Occipital lobe (tissue), 2 donors: ENCODE measurements around the gene RELA. TPM values are rescaled to one million over a fixed set of nuclear protein-coding genes. Genes with fewer than 3 reads are reported as not detected.
"Not testable (repeated sequence)": the region's sequence is repeated elsewhere in the genome, so short reads cannot be mapped to it uniquely, and the experiment has no call there.

Experiments used
- DNase-seq: peaks from one replicate; lab custom pipeline; 2025; lab: John Stamatoyannopoulos, UW
- total RNA-seq: library from RNA; depleted of rRNA; stranded (reverse); fragments of >200 nt; gene quantifications from one replicate; pipeline ENCODE4 v1.2.3, GENCODE V29; 2014

RELA gene
- total RNA-seq, 1 donor from 2014 or later: 12.6 TPM

DNA sequence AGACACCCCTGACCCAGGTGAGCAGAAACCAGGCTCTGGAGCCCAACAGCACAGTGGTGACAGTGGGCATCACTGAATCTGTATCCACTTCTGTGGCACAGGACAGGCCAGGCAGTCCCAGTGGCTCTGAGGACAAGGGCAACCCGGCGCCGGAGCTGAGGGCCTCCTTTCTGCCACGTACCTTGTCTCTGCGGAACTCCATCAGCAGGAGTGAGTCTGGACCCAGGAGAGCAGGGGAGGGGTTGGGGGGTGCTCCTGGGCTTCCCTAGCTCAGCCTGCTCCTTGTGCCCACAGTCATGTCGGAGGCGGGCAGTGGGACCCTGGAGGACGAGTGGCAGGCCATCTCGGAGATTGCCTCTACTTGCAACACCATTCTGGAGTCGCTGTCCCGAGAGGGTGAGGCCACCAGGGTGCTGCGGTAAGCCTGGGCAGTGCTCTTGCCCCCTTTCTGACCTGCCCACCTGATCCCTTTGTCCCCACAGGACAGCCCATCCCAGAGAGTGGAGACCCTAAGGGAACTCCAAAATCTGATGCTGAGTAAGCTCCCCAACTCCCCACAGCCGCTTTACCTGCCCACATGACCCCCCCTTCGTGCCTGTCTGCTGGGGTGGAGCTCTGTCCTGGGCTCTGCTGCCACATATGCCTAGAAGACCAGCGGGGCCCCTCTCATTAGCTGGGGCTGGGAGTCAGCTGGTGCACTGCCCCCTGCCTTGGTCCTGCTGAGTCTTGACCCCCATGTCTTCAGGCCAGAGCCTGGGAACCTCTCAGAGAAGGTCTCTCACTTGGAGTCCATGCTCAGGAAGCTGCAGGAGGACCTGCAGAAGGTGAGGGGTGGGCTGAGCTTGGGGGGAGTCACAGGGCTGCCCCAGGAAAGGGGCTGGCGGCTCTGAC lies 12.8 kb downstream of the RELA start:
- DNase-seq: no peak

DNA sequence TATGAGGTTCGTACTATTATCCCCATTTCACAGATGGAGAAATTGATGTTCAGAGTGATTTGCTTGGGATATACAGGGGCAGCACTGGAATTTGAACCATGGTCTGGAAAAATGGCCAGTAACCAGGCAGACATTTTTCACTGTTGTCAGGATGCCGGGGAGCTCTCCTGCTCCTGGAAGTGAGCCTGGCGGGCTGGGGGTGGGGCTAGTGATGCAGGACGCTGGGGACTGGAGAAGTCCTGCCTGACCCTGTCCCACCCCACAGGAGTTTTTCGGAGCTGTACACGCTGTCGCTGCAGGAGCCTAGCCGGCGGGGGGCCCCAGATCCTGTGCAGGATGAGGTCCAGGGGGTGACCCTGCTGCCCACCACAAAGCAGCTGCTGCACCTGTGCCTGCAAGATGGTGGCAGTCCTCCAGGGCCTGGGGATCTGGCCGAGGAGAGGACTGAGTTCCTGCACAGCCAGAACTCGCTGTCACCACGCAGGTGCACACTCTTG lies 13.7 kb downstream of the RELA start:
- DNase-seq: no peak

DNA sequence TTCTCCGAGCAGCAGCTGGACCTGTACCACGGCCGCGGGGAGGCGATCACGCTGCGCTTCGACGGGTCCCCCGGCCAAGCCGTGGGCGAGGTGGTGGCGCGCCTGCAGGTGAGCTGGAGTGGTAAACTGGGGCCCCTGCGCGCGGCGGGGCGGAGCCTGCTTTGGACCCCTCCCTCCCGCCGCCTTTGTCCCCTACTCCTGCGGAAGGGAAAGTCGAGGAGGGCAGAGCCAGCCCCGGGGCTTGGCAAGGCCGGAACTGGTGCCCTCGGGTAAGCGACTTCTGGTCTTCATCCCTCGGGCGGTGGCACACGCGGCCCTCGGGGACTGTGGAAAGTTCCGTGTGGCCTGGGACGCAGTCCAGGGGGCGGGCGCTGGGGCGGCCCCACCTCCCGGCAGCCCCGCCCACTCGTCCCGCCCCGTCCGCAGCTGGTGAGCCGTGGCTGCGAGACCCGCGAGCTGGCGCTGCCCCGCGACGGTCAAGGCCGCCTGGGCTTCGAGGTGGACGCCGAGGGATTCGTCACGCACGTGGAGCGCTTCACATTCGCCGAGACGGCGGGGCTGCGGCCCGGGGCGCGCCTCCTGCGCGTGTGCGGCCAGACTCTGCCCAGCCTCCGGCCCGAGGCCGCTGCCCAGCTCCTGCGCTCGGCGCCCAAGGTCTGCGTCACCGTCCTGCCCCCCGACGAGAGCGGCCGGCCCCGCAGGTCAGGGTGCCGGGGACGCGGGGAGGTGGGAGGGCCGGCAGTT lies 15.6 kb downstream of the RELA start:
- DNase-seq: peak; percentile 13

DNA sequence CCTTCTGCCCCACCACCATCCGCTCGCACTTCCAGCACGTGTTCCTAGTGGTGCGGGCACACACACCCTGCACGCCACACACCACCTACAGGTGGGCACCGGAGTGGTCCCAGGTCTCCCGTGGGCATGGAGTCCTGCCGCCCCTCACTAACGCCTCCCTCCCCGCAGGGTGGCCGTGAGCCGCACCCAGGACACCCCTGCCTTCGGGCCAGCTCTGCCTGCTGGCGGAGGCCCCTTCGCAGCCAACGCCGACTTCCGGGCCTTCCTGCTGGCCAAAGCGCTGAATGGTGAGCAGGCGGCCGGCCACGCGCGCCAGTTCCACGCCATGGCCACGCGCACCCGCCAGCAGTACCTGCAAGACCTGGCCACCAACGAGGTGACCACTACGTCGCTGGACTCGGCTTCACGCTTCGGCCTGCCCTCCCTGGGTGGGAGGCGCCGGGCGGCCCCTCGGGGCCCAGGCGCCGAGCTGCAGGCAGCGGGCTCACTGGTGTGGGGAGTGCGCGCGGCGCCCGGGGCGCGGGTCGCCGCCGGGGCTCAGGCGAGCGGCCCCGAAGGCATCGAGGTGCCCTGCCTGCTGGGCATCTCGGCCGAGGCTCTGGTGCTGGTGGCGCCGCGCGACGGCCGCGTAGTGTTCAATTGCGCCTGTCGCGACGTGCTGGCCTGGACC lies 16.3 kb downstream of the RELA start:
- DNase-seq: no peak

DNA sequence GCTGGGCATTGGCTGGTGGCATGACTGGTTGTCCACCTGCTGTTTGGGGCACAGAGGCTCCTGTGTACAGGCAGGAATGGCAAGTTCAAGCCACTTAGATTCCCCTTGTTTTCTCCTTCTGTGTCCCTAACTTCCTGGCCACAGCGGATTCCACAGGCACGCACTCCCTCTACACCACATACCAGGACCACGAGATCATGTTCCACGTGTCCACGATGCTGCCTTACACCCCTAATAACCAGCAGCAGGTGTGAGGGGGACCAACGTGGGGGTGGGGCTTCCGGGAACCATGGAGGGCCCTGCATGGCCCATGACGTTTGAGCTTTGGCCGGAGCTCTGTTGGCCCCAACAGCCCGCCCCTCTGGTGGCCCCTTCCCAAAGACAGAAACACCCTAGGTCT lies 17.0 kb downstream of the RELA start:
- DNase-seq: no peak

DNA sequence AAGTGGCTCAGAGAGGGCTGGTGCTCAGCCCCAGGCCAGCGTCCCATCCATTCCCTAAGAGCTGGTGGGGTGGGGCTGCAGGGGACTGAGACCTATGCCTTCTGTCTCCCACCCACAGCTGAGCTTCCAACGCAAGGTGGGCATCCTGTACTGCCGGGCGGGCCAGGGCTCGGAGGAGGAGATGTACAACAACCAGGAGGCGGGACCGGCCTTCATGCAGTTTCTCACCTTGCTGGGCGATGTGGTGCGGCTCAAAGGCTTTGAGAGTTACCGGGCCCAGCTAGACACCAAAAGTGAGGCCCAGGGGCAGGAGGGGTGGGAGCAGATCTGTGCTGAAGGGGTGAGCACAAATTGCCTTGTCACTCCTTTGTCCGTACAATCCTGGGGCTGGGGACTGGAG lies 17.9 kb downstream of the RELA start:
- DNase-seq: no peak

DNA sequence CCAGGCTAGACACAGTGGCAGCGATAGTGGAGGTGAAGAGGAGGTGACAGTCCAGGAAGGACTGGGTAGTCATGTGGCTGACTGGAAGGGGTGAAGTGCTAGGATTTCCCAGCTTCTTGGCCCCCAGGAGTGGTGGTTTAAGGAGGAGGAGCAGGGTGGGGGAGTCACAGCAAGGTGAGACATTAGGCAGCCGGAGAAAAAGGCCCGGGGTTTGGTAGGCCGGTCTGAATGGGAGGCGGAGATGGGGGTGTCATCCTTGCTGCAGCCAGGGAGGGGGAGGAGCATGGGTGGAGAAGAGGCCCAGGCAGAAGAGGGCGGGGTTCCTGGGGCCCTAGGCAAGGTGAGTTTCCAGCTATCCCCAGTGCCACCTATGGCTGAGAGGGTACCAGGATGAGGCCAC lies 18.7 kb downstream of the RELA start:
- no peak for DNase-seq

DNA sequence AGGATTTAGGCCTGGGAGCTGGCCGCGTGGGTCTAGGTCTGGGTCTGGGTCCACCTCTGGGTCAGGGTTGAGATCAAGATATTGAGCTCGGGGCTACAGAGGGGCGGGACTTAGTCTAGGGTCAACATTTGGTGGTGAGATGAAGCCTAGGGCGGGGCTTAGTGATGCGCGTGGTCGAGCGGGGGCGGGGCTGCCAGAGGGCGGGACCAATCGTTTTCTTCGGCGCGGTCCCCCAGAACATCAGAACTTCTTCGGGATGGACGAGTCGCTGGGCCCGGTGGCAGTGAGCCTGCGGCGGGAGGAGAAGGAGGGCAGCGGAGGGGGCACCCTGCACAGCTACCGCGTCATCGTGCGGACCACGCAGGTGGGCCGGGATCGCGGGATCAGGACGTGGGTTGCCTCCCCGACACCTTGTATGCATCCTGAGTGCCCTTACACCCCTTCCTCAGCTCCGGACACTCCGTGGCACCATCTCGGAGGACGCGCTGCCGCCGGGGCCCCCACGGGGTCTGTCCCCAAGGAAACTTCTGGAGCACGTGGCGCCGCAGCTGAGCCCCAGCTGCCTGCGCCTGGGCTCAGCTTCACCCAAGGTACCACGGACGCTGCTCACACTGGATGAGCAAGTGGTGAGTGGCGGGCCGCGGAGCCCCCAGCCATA lies 20.6 kb downstream of the RELA start:
- DNase-seq: no peak

DNA sequence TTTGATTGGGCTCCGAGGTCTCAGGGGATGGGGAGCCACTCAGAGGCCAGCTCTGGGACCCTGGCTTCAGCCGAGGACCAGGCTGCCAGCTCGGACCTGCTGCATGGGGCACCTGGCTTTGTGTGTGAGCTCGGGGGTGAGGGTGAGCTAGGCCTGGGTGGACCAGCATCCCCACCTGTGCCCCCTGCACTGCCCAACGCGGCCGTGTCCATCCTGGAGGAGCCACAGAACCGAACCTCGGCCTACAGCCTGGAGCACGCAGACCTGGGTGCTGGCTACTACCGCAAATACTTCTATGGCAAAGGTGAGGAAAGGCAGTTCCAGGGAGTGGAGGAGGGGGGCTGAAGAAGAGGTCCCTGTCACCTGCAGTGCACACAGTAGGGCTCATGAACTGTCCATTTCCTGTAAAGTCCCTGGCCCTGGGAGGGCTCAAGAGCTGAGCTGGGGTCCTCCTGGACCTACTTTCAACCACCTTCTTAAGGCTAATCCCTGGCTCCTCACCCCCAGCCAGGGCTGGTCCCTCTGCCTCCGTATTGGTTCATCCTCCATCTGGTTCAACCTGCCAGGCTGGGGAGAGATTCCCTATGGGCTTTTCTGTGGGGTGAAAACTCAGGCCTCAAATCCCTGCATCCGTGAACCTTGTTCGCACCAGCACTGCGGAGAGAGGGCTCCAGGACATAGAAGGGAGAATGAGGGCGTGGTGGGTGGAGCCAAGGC lies 21.3 kb downstream of the RELA start:
- DNase-seq: no peak

DNA sequence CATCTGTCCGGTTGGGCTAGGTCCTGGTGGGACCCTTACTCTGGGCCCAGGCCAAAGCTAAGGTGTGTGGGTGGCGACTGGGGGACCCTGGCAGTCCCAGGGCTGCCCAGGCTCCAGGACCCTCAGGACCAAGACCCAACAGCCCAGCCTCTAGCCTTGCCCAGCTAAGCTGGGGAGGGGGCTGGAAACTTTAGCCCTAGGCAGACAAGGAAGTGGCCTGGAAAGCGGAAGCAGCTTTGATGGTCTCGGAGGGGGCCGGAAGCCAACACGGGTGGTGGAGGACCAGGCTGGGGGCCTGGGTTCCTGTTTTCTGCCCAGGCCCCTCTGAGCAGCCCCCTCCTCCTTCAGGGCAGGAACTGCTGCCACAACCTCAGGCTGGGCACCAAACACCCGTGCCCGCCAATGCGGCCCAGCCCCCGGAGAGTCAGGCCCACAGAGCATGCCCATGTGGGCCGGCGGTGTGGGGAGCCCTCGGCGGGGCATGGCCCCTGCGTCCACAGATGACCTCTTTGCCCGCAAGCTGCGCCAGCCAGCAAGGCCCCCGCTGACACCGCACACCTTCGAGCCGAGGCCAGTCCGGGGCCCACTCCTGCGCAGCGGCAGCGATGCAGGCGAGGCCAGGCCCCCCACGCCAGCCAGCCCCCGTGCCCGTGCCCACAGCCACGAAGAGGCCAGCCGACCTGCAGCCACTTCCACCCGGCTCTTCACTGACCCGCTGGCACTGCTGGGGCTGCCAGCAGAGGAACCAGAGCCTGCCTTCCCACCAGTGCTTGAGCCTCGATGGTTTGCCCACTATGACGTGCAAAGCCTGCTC lies 22.0 kb downstream of the RELA start:
- peak; percentile 9 for DNase-seq

DNA sequence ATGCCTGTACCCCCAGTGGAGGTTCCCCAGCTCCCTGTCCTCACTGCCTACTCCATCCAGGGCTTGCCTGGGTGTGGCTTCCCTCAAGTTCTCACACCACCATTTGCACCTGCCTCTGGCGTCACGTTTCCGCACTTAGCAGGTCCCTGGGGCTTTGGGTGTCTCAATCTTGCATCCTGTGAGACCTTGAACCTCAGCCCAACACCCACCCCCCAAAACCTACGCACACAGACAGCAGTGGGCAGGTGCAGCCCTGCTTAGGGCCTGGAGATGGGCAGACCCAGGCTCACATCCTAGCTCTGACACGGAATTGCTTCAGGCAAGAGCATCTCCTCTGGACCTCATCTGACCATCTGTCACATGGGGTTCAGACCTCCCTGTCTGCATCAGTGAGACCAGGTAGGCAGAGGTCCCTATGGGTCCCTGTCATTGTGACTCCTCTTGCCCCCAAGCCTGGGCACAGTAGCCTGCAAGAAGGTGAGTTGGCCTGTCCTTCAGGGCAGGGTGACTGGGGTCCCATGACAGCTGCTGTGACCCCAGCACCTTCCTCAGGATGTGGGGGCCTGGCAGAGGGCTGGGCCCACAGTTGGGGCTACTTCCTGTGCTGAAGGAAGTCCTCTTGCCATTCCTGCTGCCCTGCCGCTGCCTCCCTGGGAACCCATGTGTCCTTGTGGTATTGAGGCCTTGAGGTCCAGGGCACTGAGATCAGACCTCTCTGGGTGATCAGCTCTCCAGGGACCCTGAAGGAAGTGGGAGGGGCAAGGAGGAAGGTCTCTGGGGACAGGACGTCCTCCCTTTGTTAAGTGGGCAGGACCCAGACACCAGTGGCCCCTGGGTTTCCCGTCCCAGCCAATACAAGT lies 22.9 kb downstream of the RELA start:
- DNase-seq: no peak

DNA sequence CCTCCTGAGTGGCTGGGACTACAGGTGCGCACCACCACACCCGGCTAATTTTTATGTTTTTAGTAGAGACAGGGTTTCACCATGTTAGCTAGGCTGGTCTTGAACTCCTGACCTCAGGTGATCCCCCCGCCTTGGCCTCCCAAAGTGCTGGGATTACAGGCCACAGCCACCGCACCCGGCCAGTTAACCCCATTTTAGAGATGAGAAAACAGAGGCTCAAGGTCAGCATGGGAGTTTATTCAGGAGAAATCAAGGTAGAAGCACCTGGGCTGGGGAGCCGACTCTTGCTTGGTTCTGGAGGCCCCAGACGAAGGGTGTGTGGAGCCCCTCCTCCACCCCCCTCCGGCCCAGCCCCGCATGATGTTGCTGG lies 23.5 kb downstream of the RELA start:
- DNase-seq: not testable (repeated sequence)

DNA sequence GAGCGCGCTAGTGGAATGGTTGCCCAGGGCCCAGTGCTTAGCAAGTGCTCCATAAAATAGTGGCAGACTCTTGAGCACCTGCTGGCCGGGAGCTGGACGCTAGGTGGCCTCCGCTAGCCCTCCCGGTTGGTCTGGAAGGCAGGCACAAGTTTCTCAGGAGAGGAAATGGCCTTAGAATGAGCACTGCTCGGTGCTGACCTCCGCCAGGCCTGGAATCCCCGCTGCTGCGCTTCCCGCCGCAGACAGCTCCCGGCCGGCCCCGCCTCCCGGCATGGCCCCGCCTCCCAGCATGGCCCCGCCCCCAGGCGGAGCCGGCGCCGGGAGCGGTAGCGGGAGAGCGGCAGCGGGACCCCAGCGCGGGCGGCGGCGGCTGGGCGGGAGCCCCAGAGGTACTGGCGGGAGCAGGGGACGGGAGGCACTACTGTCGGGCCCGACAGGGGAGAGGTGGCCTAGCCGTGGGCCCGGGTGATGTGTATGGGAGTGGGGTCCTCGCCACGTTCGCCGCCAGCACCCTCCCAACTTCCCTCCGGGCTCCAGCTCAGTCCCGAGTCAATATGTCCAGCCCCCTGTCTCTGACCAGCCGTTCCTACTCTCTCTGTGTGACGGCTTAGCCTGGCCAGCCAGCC lies 24.8 kb downstream of the RELA start, which contains the start of gene SIPA1:
TSS of gene SIPA1 (plus strand) at position 308 of the 626 bp plus-strand sequence. CDS start 2,821 bp downstream, outside the sequence.
- peak; percentile 13 for DNase-seq

DNA sequence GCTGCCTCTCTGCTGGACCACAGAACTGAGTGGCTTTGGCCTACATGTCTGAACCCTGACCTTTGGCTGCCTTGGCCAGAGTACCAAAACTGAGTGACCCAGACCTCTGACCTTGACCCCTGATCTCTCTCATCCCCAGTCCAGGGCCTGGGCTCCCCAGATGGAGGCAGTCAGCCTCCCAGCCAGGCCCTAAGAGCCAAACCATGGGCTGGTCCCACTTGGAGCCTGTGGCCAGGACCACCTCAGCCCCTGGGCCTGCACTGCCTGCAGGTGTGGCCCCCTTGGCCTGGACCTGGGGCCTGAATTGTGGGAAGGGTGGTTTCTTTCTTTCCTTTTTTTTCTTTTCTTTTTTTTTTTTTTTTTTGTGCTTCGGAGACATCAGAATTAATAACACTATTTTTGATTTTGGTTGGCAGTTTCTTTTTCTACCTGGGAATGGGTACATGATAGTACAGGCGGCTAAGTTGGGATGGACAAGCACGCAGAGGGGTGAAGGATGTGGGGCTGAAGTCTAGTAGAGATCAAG lies 25.6 kb downstream of the RELA start:
- DNase-seq: no peak

DNA sequence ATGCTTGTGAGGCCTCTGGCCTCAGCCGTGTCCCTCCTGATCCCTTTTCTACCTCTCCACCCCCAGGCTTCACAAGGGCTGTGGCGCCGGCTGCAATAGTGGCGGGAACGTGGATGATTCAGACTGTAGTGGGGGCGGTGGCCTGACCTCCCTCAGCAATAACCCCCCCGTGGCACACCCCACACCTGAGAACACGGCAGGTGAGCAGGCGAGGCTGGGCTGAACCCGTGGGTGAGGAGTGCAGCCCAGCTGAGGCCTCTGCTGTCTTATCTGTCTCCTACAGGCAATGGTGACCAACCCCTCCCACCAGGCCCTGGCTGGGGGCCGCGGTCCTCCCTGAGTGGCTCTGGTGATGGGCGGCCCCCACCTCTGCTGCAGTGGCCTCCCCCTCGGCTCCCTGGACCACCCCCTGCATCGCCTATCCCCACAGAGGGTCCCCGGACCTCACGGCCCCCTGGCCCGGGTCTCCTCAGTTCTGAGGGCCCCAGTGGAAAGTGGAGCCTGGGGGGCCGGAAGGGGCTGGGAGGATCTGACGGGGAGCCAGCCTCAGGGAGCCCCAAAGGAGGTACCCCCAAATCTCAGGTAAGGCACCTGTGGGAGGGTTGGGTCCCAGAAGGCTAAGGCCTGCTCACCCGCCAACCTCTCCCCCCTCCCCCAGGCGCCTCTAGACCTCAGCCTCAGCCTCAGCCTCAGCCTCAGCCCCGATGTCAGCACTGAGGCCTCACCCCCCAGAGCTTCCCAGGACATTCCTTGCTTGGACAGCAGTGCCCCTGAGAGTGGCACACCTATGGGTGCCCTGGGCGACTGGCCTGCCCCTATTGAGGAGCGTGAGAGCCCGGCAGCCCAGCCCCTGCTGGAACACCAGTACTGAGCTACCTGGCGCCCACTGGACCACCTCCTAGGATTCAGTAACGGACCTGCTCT lies 26.3 kb downstream of the RELA start:
- no peak for DNase-seq

DNA sequence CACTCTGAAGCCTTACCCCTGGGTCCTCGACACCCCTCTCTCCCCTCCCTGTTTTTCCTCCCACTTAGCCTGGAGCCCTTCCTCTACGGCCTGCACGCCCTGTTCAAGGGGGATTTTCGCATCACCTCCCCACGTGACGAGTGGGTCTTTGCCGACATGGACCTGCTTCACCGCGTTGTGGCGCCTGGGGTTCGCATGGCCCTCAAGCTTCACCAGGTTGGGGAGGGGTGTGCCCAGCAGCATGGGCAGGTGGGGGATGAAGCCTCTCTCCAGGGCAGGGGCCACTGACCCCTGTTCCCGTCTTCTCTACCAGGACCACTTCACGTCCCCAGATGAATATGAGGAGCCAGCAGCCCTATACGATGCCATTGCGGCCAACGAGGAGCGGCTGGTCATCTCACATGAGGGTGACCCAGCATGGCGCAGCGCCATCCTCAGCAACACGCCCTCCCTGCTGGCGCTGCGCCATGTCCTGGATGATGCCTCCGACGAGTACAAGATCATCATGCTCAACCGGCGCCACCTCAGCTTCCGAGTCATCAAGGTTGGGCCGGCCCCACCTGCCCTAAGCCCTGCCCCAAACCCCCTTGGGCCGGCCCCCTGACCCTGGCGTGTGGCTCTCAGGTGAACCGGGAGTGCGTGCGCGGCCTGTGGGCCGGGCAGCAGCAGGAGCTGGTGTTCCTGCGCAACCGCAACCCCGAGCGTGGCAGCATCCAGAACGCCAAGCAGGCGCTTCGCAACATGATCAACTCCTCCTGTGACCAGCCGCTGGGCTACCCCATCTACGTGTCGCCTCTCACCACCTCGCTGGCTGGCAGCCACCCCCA lies 27.6 kb downstream of the RELA start:
- DNase-seq: no peak
